Measurements from ENCODE around the gene SH3D19.

Gene SH3D19

GRCh38 chr4:151223465-151223864 is 101.9 kb downstream of the SH3D19 start:
- Histone ChIP-seq H3K36me3 (ENCODE audit: control insufficient read depth in 1 of 2, insufficient read depth in 2 of 2, low read length in 2 of 2) (no peaks in the 10 kb centered on the region), H3K4me3 (ENCODE audit: low read depth, low read length) (no peak overlapping the region), H3K18ac (ENCODE audit: low read length) (no peak overlapping the region), H3K4me2 (ENCODE audit: low read length) (no peak overlapping the region), H2BK5ac (ENCODE audit: low read depth, low read length, poor library complexity) (no peak overlapping the region), H4K12ac (ENCODE audit: low read depth, low read length) (no peak overlapping the region), H3K27ac (ENCODE audit: low read depth, low read length) (no peak overlapping the region), H2AK5ac (ENCODE audit: low read length) (no peak overlapping the region), H2AFZ (ENCODE audit: insufficient read depth, low read length, poor library complexity) (no peak overlapping the region), H2BK12ac (ENCODE audit: low read length) (no peak overlapping the region), H4K91ac (ENCODE audit: low read depth, low read length) (no peak overlapping the region), H3K9ac (ENCODE audit: low read length) (no peak overlapping the region), H3K23ac (ENCODE audit: low read length) (no peak overlapping the region), H3K79me2 (ENCODE audit: control insufficient read depth, insufficient read depth, low read length, poor library complexity) (no peaks in the 10 kb centered on the region), H4K8ac (ENCODE audit: low read depth, low read length) (no peak overlapping the region), H3K79me1 (ENCODE audit: low read length) (no peaks in the 10 kb centered on the region), H2BK120ac (ENCODE audit: insufficient read depth, low read length, poor library complexity) (no peak overlapping the region), H3K27me3 (ENCODE audit: insufficient read depth, low read length) (no peaks in the 10 kb centered on the region), H3K4me1 (ENCODE audit: control insufficient read depth in 1 of 2, insufficient read depth in 2 of 2, low read length in 2 of 2) (peaks cover 0 to 4% of the 10 kb centered on the region in 2 experiments), H3K9me3 (ENCODE audit: insufficient read depth, low read depth, low read length) (no peaks in the 10 kb centered on the region), H3K4ac (ENCODE audit: low read depth, low read length) (no peak overlapping the region), H3K14ac (ENCODE audit: low read length) (no peak overlapping the region)
- DNase-seq: no peak
- whole genome bisulfite sequencing (ENCODE audit: extremely low coverage, insufficient coverage, insufficient read length): no CpG with 5 or more reads among the region's 4 CpGs

GRCh38 chr4:151219948-151220347 is 105.5 kb downstream of the SH3D19 start:
- H3K27me3 ChIP-seq (ENCODE audit: insufficient read depth, low read length): no peaks in the 10 kb centered on the region
- no peak overlapping the region for H2BK12ac ChIP-seq (ENCODE audit: low read length)
- no peak overlapping the region for H3K4me3 ChIP-seq (ENCODE audit: low read depth, low read length)
- no peak overlapping the region for H3K4me2 ChIP-seq (ENCODE audit: low read length)
- H3K9ac ChIP-seq (ENCODE audit: low read length): no peak overlapping the region
- no peaks in the 10 kb centered on the region for H3K36me3 ChIP-seq (ENCODE audit: control insufficient read depth in 1 of 2, insufficient read depth in 2 of 2, low read length in 2 of 2)
- no peak overlapping the region for H3K18ac ChIP-seq (ENCODE audit: low read length)
- no peak overlapping the region for H3K23ac ChIP-seq (ENCODE audit: low read length)
- no peak overlapping the region for H2BK120ac ChIP-seq (ENCODE audit: insufficient read depth, low read length, poor library complexity)
- no peak overlapping the region for H4K8ac ChIP-seq (ENCODE audit: low read depth, low read length)
- no peak overlapping the region for H4K12ac ChIP-seq (ENCODE audit: low read depth, low read length)
- H3K79me1 ChIP-seq (ENCODE audit: low read length): peaks cover 2% of the 10 kb centered on the region
- H4K91ac ChIP-seq (ENCODE audit: low read depth, low read length): no peak overlapping the region
- no peak overlapping the region for H3K4ac ChIP-seq (ENCODE audit: low read depth, low read length)
- no peak overlapping the region for H3K27ac ChIP-seq (ENCODE audit: low read depth, low read length)
- no peaks in the 10 kb centered on the region for H3K79me2 ChIP-seq (ENCODE audit: control insufficient read depth, insufficient read depth, low read length, poor library complexity)
- WGBS (ENCODE audit: extremely low coverage, insufficient coverage, insufficient read length): no CpG with 5 or more reads among the region's 2 CpGs
- H3K14ac ChIP-seq (ENCODE audit: low read length): no peak overlapping the region
- no peak overlapping the region for H2AFZ ChIP-seq (ENCODE audit: insufficient read depth, low read length, poor library complexity)
- no peak for DNase-seq
- no peak overlapping the region for H2AK5ac ChIP-seq (ENCODE audit: low read length)
- H3K4me1 ChIP-seq (ENCODE audit: control insufficient read depth in 1 of 2, insufficient read depth in 2 of 2, low read length in 2 of 2): peaks cover 0 to 1% of the 10 kb centered on the region in 2 experiments
- no peak overlapping the region for H2BK5ac ChIP-seq (ENCODE audit: low read depth, low read length, poor library complexity)
- H3K9me3 ChIP-seq (ENCODE audit: insufficient read depth, low read depth, low read length): no peaks in the 10 kb centered on the region

- no peaks in the 10 kb centered on the region for H3K9me3 ChIP-seq (ENCODE audit: insufficient read depth, low read depth, low read length)
- DNase-seq: no peak
These were observed 106.3 kb downstream of the SH3D19 start for GRCh38 chr4:151219091-151219490.

GRCh38 chr4:151218343-151218742 is 107.1 kb downstream of the SH3D19 start:
- no peak overlapping the region for H2BK12ac ChIP-seq (ENCODE audit: low read length)

More at GRCh38 chr4:151219091-151219490, 106.3 kb downstream of the SH3D19 start:
- peaks cover 2% of the 10 kb centered on the region for H3K79me1 ChIP-seq (ENCODE audit: low read length)
- no peak overlapping the region for H2AFZ ChIP-seq (ENCODE audit: insufficient read depth, low read length, poor library complexity)
- H2BK120ac ChIP-seq (ENCODE audit: insufficient read depth, low read length, poor library complexity): no peak overlapping the region
- peaks cover 0 to 1% of the 10 kb centered on the region in 2 experiments for H3K4me1 ChIP-seq (ENCODE audit: control insufficient read depth in 1 of 2, insufficient read depth in 2 of 2, low read length in 2 of 2)
- H4K8ac ChIP-seq (ENCODE audit: low read depth, low read length): no peak overlapping the region
- H3K23ac ChIP-seq (ENCODE audit: low read length): no peak overlapping the region
- H3K4ac ChIP-seq (ENCODE audit: low read depth, low read length): no peak overlapping the region
- no CpG with 5 or more reads among the region's 4 CpGs for WGBS (ENCODE audit: extremely low coverage, insufficient coverage, insufficient read length)
- no peak overlapping the region for H2AK5ac ChIP-seq (ENCODE audit: low read length)
- no peaks in the 10 kb centered on the region for H3K79me2 ChIP-seq (ENCODE audit: control insufficient read depth, insufficient read depth, low read length, poor library complexity)
- H2BK5ac ChIP-seq (ENCODE audit: low read depth, low read length, poor library complexity): no peak overlapping the region
- no peak overlapping the region for H4K12ac ChIP-seq (ENCODE audit: low read depth, low read length)
- H3K4me3 ChIP-seq (ENCODE audit: low read depth, low read length): no peak overlapping the region
- no peak overlapping the region for H3K27ac ChIP-seq (ENCODE audit: low read depth, low read length)
- no peaks in the 10 kb centered on the region for H3K27me3 ChIP-seq (ENCODE audit: insufficient read depth, low read length)
- H3K18ac ChIP-seq (ENCODE audit: low read length): no peak overlapping the region
- no peak overlapping the region for H4K91ac ChIP-seq (ENCODE audit: low read depth, low read length)
- no peak overlapping the region for H3K14ac ChIP-seq (ENCODE audit: low read length)
- H2BK12ac ChIP-seq (ENCODE audit: low read length): peak overlapping the region; percentile 40
- no peaks in the 10 kb centered on the region for H3K36me3 ChIP-seq (ENCODE audit: control insufficient read depth in 1 of 2, insufficient read depth in 2 of 2, low read length in 2 of 2)
- H3K9ac ChIP-seq (ENCODE audit: low read length): no peak overlapping the region
- no peak overlapping the region for H3K4me2 ChIP-seq (ENCODE audit: low read length)

More at GRCh38 chr4:151218343-151218742, 107.1 kb downstream of the SH3D19 start:
- Histone ChIP-seq H2AK5ac (ENCODE audit: low read length) (no peak overlapping the region), H3K9ac (ENCODE audit: low read length) (no peak overlapping the region), H2BK5ac (ENCODE audit: low read depth, low read length, poor library complexity) (no peak overlapping the region), H3K4ac (ENCODE audit: low read depth, low read length) (no peak overlapping the region), H4K12ac (ENCODE audit: low read depth, low read length) (no peak overlapping the region), H3K23ac (ENCODE audit: low read length) (no peak overlapping the region), H4K8ac (ENCODE audit: low read depth, low read length) (no peak overlapping the region), H3K79me2 (ENCODE audit: control insufficient read depth, insufficient read depth, low read length, poor library complexity) (no peaks in the 10 kb centered on the region), H3K18ac (ENCODE audit: low read length) (no peak overlapping the region), H3K4me3 (ENCODE audit: low read depth, low read length) (no peak overlapping the region), H3K27me3 (ENCODE audit: insufficient read depth, low read length) (no peaks in the 10 kb centered on the region), H2BK120ac (ENCODE audit: insufficient read depth, low read length, poor library complexity) (no peak overlapping the region), H3K4me2 (ENCODE audit: low read length) (no peak overlapping the region), H3K27ac (ENCODE audit: low read depth, low read length) (no peak overlapping the region), H4K91ac (ENCODE audit: low read depth, low read length) (no peak overlapping the region), H3K14ac (ENCODE audit: low read length) (no peak overlapping the region), H3K4me1 (ENCODE audit: control insufficient read depth in 1 of 2, insufficient read depth in 2 of 2, low read length in 2 of 2) (peaks cover 0 to 1% of the 10 kb centered on the region in 2 experiments), H2AFZ (ENCODE audit: insufficient read depth, low read length, poor library complexity) (no peak overlapping the region), H3K9me3 (ENCODE audit: insufficient read depth, low read depth, low read length) (no peaks in the 10 kb centered on the region), H3K79me1 (ENCODE audit: low read length) (peaks cover 2% of the 10 kb centered on the region), H3K36me3 (ENCODE audit: control insufficient read depth in 1 of 2, insufficient read depth in 2 of 2, low read length in 2 of 2) (no peaks in the 10 kb centered on the region)
- no peak for DNase-seq
- no CpG with 5 or more reads among the region's 2 CpGs for WGBS (ENCODE audit: extremely low coverage, insufficient coverage, insufficient read length)

Measured in trophoblast cell (in vitro differentiated cells and primary cell).